HFF-Myc (cell line): ENCODE data around the gene SNPH.

ENCODE experiments used
- DNase-seq: peaks from one replicate; pipeline ENCODE4 v3.0.0-alpha.2; 2011; ENCODE audit warnings: low read depth; ENCODE audit errors: extremely low read depth
- H3K4me3 ChIP-seq: replicated peaks from 2 replicates; pipeline ENCODE4 v1.5.1; 2011; ENCODE audit warnings: low read depth, mild to moderate bottlenecking, control low read depth, low read length
- CTCF ChIP-seq: IDR thresholded peaks from 2 replicates; pipeline ENCODE4 v1.5.1; 2012; ENCODE audit warnings: mild to moderate bottlenecking, low read depth, low read length, control low read depth; ENCODE audit errors: missing control alignments

SNPH gene

GRCh38 chr20:1280195-1281102, 14.4 kb downstream of the SNPH start:
- no peak for TF ChIP-seq CTCF
- no peak overlapping the region for H3K4me3 ChIP-seq
- DNase-seq: no peak

- TF ChIP-seq CTCF: no peak
- no peak for DNase-seq
- no peak overlapping the region for H3K4me3 ChIP-seq
Observed at GRCh38 chr20:1281279-1282057, 15.4 kb downstream of the SNPH start.

GRCh38 chr20:1282966-1283365, 16.9 kb downstream of the SNPH start:
- no peak for TF ChIP-seq CTCF
- no peak for DNase-seq
- H3K4me3 ChIP-seq: no peak overlapping the region

GRCh38 chr20:1283522-1284510, 17.7 kb downstream of the SNPH start:
- no peak for DNase-seq
- TF ChIP-seq CTCF: no peak
- H3K4me3 ChIP-seq: no peak overlapping the region

GRCh38 chr20:1286267-1287024, 20.4 kb downstream of the SNPH start:
- H3K4me3 ChIP-seq: no peak overlapping the region
- no peak for TF ChIP-seq CTCF
- no peak for DNase-seq
